GM12891 (cell line): Measurements from ENCODE around the gene CCAR1.
"Not testable (repeated sequence)": the region's sequence is repeated elsewhere in the genome, so short reads cannot be mapped to it uniquely, and the experiment has no call there.

ENCODE experiments used
- POLR2A ChIP-seq: IDR thresholded peaks from 2 replicates; pipeline ENCODE4 v1.6.1; 2011; ENCODE audit warnings: low read depth, low read length, control low read depth
- POLR2AphosphoS5 ChIP-seq: IDR thresholded peaks from 2 replicates; pipeline ENCODE4 v1.6.1; 2011; ENCODE audit warnings: low read depth, low read length, control low read depth
- POU2F2 ChIP-seq: IDR thresholded peaks from 2 replicates; pipeline ENCODE4 v1.6.1; 2011; ENCODE audit warnings: low read depth, mild to moderate bottlenecking, control low read depth, low read length, moderate library complexity
- TAF1 ChIP-seq: IDR thresholded peaks from 2 replicates; pipeline ENCODE4 v1.6.1; 2011; ENCODE audit warnings: low read depth, low read length, control low read depth

DNA sequence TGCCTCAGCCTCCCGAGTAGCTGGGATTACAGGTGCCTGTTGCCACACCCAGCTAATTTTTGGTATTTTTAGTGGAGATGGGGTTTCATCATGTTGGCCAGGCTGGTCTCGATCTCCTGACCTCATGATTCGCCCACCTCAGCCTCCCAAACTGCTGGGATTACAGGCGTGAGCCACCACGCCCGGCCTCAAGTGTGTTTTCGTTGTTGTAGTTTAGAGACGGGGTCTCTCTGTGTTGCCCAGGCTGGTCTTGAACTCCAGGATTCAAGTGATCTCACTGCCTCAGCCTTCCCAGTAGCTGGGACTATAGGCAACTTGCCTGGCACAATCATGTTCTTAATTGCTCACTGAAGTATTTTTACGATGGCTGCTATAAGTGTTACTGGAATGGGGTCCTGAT, 89.8 kb downstream of the CCAR1 start:
- not testable (repeated sequence) for TF ChIP-seq POLR2A, POLR2AphosphoS5, TAF1, POU2F2
